GM10266 (cell line): Measurements from ENCODE around the gene ULK2.

Experiments used
- DNase-seq: peaks from one replicate; pipeline ENCODE4 v3.0.0; 2012; ENCODE audit errors: extremely low spot score
- TF ChIP-seq, protein P1 (sequence below): IDR thresholded peaks from 2 replicates; pipeline ENCODE4 v1.5.1; 2012; ENCODE audit warnings: mild to moderate bottlenecking, low read depth; ENCODE audit not compliant: control insufficient read depth, insufficient read depth; ENCODE audit errors: missing control alignments

Gene ULK2

DNA sequence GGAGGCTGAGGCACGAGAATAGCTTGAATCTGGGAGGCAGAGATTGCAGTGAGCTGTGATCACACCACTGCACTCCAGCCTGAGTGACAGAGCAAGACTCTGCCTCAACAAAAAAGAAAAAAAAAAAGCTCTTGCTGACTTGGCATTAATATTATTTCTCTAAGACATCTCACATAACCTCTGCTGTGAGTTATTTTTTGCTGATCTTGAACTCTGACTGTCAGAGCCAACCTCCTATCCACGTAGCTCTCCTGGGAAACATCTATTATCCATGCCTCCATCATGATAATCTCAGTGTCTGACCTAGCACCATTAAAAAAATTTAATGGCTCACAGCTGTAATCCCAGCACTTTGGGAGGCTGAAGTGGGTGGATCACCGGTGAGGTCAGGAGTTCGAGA, 12.7 kb upstream of the ULK2 start:
- DNase-seq: no peak
- TF ChIP-seq, protein P1, sequence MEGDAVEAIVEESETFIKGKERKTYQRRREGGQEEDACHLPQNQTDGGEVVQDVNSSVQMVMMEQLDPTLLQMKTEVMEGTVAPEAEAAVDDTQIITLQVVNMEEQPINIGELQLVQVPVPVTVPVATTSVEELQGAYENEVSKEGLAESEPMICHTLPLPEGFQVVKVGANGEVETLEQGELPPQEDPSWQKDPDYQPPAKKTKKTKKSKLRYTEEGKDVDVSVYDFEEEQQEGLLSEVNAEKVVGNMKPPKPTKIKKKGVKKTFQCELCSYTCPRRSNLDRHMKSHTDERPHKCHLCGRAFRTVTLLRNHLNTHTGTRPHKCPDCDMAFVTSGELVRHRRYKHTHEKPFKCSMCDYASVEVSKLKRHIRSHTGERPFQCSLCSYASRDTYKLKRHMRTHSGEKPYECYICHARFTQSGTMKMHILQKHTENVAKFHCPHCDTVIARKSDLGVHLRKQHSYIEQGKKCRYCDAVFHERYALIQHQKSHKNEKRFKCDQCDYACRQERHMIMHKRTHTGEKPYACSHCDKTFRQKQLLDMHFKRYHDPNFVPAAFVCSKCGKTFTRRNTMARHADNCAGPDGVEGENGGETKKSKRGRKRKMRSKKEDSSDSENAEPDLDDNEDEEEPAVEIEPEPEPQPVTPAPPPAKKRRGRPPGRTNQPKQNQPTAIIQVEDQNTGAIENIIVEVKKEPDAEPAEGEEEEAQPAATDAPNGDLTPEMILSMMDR: no peak

DNA sequence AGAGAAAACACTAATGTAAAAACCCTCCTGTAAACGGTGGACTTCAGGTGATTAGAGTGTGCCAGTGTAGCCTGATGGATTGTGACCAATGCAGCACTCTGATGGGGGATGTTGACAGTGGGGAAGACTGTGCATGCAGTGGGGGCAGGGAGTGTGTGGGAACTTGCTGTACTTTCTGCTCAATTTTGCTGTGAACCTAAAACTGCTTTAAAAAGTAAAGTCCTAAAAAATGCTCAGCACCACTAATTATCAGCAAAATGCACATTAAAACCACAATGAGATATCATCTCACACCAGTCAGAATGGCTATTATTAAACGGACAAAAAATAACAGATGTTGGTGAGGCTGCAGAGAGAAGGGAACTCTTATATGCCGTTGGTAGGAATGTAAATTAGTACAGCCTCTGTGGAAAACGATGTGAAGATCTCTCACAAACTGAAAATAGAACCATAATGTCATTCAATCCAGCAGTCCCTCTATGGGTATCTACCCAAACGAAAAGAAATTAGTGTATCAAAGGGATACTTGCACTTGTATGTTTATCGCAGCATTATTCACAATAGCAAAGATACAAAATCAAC, 9.7 kb upstream of the ULK2 start:
- no peak for DNase-seq
- TF ChIP-seq, protein P1: no peak

DNA sequence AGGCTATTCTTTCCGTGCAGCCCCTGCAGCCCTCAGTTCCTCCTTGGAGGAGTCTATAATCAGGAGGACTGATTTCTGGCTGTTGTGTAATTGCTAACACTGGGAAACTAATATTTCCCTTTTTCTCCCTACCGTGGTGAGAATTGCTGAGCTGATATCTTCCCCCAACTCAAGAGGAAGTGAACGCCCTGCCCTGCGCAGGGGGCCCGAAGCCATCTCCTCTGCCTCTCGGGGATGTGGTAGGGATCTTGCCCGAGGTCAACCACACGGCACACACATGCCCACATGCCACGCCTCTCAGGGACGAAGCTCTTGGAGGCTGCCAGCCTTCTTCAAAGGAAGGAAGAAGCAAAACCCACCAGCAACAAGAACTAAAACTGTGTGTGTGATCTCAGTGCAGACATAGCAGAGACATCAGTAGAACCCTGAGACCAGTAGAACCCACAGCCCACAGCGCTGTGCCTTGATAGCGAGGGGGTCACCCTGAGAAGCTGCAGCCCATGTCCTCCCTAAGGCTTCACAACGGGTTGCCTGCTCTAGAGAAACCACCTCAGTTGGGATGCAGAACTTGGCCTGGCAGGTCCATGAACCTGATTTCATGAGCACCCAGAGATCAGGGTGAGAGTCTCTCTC, 8.9 kb upstream of the ULK2 start:
- TF ChIP-seq, protein P1: no peak
- DNase-seq: no peak

DNA sequence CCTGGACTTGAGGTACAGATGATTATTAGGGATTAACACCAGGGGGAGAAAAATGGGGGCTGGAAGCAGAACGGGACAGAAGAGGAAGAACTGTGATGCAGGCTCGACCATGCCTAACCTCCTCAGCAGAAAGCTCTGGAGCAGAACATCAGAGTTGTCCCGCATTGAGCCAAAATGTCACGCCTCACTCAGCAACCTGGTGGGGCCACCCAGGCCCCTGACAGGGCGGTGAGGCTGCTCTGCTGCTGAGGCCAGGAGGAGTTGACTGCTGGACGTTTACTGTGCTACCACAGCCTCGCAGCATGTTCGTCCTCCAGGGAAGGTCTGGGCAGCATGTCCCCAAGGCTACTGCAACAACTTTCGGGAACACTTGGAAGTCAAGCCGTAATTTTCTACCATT, 6.5 kb upstream of the ULK2 start:
- TF ChIP-seq, protein P1: no peak
- no peak for DNase-seq

DNA sequence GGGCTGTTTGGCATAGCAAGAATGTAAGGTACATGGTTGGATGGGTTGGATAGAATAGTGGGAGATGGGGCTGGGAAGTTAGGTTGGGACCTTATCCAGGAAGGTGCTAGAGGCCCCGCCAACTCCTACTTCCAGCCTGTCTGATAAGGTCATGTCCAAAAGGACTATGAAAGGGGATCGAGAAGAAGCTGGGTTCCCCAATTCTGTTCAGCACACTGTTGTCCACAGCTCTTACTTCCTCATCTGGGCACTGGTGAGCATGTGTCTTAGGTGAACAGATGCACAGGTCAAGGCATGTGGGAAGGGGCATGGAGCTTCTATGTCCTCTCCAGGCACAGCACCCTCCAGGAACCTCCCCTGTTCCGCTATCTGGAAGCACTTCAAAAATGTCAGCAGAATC, 5.6 kb upstream of the ULK2 start:
- DNase-seq: no peak
- TF ChIP-seq, protein P1: no peak

DNA sequence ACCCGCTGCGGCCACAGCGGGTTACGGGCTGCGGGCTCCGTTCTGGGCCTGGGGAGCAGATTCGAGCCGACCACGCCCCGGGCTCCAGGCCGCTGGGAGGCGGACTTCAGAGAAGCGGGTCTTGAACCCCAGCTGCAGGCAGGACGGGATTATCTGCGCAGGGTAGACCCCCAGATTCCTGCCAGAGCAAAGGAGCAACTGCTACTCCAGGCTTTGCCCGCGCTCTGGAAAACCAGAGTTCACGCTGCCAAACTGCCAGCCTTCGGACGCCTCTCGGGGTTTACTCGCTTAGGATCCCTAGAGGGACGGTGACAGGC, 301 bp upstream of the ULK2 start:
- DNase-seq: no peak
- TF ChIP-seq, protein P1: no peak

DNA sequence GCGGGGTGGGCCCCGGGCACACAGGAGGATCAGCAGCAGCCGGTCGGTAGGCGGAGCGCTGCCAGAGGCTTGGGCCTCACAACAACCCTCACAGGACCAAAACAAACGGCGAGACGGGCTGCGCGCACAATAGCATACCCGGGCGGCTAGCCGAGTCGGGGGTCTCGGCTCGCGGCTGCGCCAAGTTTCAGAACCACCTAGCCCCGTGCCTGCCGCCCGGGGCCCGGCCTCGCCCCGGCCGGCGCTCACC, 732 bp downstream of the ULK2 start:
- TF ChIP-seq, protein P1: peak; percentile 36
- DNase-seq: peak; percentile 72
